ENCODE data around the gene SLC2A13.

- no peak for TF ChIP-seq TCF12 (IDR thresholded peaks at IDR 0.05; ENCODE audit: low read depth)
- TF ChIP-seq RAD21 (IDR thresholded peaks at IDR 0.05; ENCODE audit: low read depth) = no peak
- TF ChIP-seq MAX (IDR thresholded peaks at IDR 0.05) = no peak
Measured at GRCh38 chr12:39902821-39903220, 203.1 kb downstream of the SLC2A13 start.
